ENCODE measurements around the gene GABRB2.

DNA sequence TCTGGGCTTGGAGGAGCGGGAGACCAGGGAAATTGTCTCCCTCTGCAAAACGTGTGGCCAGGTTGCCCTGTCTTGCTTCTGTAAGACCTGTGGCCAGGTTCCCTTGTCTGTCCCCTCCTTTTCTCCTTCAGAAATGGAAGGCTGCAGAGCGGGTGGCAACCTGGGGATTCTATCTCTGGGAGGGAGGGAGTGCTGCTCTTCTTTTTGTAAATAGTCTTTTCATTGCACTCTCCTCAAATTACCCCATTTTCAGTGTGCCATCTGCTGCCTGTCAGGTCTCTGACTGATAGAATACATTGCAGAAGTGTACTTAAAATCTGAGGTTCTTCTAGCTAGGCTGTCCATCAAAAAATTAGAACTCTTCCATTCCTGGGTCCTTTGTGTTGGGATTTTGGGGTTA, 126.0 kb downstream of the GABRB2 start:
- TF ChIP-seq, protein P1, sequence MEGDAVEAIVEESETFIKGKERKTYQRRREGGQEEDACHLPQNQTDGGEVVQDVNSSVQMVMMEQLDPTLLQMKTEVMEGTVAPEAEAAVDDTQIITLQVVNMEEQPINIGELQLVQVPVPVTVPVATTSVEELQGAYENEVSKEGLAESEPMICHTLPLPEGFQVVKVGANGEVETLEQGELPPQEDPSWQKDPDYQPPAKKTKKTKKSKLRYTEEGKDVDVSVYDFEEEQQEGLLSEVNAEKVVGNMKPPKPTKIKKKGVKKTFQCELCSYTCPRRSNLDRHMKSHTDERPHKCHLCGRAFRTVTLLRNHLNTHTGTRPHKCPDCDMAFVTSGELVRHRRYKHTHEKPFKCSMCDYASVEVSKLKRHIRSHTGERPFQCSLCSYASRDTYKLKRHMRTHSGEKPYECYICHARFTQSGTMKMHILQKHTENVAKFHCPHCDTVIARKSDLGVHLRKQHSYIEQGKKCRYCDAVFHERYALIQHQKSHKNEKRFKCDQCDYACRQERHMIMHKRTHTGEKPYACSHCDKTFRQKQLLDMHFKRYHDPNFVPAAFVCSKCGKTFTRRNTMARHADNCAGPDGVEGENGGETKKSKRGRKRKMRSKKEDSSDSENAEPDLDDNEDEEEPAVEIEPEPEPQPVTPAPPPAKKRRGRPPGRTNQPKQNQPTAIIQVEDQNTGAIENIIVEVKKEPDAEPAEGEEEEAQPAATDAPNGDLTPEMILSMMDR (IDR thresholded peaks at IDR 0.05; ENCODE audit: insufficient read depth, low read length), result no peak
- no peak for TF ChIP-seq POLR2AphosphoS5 (IDR thresholded peaks at IDR 0.05; ENCODE audit: low read depth)
